ENCODE measurements around the gene P2RX7.

Gene P2RX7

GRCh38 chr12:121132601-121133481, at the start of gene P2RX7:
TSS of gene P2RX7 (plus strand) at chr12:121132876. CDS start at chr12:121132971, 95 bp downstream.
- Histone ChIP-seq H3K4me3 (peak within 1 kb of the TSS; percentile 26 to 49 (median 36)), H3K27ac (peak within 1 kb of the TSS in 20 of 21 experiments; percentile 0 to 93 (median 74))

GRCh38 chr12:121084229-121084628, 48.4 kb upstream of the P2RX7 start:
- no peak overlapping the region for H3K27ac ChIP-seq
- no peak overlapping the region for H3K4me3 ChIP-seq

- H3K27ac ChIP-seq = no peak overlapping the region
- no peak overlapping the region for H3K4me3 ChIP-seq
These were observed 47.6 kb upstream of the P2RX7 start for GRCh38 chr12:121085069-121085468.

GRCh38 chr12:121085506-121086353, 46.9 kb upstream of the P2RX7 start:
- Histone ChIP-seq H3K4me3 (no peak overlapping the region), H3K27ac (no peak overlapping the region)

- H3K4me3 ChIP-seq = no peak overlapping the region
- no peak overlapping the region for H3K27ac ChIP-seq
These were observed 45.8 kb upstream of the P2RX7 start for GRCh38 chr12:121086781-121087295.

GRCh38 chr12:121087467-121088194, 45.0 kb upstream of the P2RX7 start:
- Histone ChIP-seq H3K4me3 (no peak overlapping the region), H3K27ac (no peak overlapping the region)

GRCh38 chr12:121088195-121088585, 44.5 kb upstream of the P2RX7 start:
- no peak overlapping the region for H3K4me3 ChIP-seq
- H3K27ac ChIP-seq = no peak overlapping the region

GRCh38 chr12:121089031-121089812, 43.5 kb upstream of the P2RX7 start:
- Histone ChIP-seq H3K4me3 (no peak overlapping the region), H3K27ac (no peak overlapping the region)

GRCh38 chr12:121089813-121090430, 42.8 kb upstream of the P2RX7 start:
- no peak overlapping the region for H3K27ac ChIP-seq

GRCh38 chr12:121090586-121091514, 41.8 kb upstream of the P2RX7 start:
- no peak overlapping the region for H3K27ac ChIP-seq
- no peak overlapping the region for H3K4me3 ChIP-seq

More at GRCh38 chr12:121089813-121090430, 42.8 kb upstream of the P2RX7 start:
- H3K4me3 ChIP-seq = no peak overlapping the region

- H3K4me3 ChIP-seq = no peak overlapping the region
These were observed 40.6 kb upstream of the P2RX7 start for GRCh38 chr12:121092034-121092433.

GRCh38 chr12:121093487-121093891, 39.2 kb upstream of the P2RX7 start:
- H3K27ac ChIP-seq = peak overlapping the region in 1 of 21 experiments; percentile 76
- H3K4me3 ChIP-seq = no peak overlapping the region

More at GRCh38 chr12:121092034-121092433, 40.6 kb upstream of the P2RX7 start:
- peak overlapping the region in 2 of 21 experiments; percentile 59 to 76 for H3K27ac ChIP-seq

GRCh38 chr12:121095544-121096198, 37.0 kb upstream of the P2RX7 start:
- peak overlapping the region in 1 of 21 experiments; percentile 30 for H3K27ac ChIP-seq

GRCh38 chr12:121096199-121096798, 36.4 kb upstream of the P2RX7 start:
- no peak overlapping the region for H3K27ac ChIP-seq

More at GRCh38 chr12:121095544-121096198, 37.0 kb upstream of the P2RX7 start:
- H3K4me3 ChIP-seq = peak overlapping the region in 6 of 7 experiments; percentile 7 to 30 (median 15)

GRCh38 chr12:121099779-121100178, 32.9 kb upstream of the P2RX7 start:
- Histone ChIP-seq H3K4me3 (no peak overlapping the region), H3K27ac (no peak overlapping the region)

More at GRCh38 chr12:121096199-121096798, 36.4 kb upstream of the P2RX7 start:
- H3K4me3 ChIP-seq = peak overlapping the region in 3 of 7 experiments; percentile 15 to 30 (median 15)

GRCh38 chr12:121102307-121102706, 30.4 kb upstream of the P2RX7 start:
- Histone ChIP-seq H3K27ac (no peak overlapping the region), H3K4me3 (no peak overlapping the region)

Data from skin epidermis (tissue), 12 donors.